ENCODE results near the gene ALMS1.
"Not testable (repeated sequence)": the region's sequence is repeated elsewhere in the genome, so short reads cannot be mapped to it uniquely, and the experiment has no call there.

ALMS1 gene

GRCh38 chr2:73385504-73386341, at the start of gene ALMS1:
ALMS1 (plus strand) TSS chr2:73385836; CDS start chr2:73385869, 33 bp downstream.
- DNase-seq (ENCODE audit: low spot score): peak; percentile 86

GRCh38 chr2:73337828-73338227, 47.8 kb upstream of the ALMS1 start:
- DNase-seq (ENCODE audit: low spot score): no peak

GRCh38 chr2:73339201-73339600, 46.4 kb upstream of the ALMS1 start:
- DNase-seq (ENCODE audit: low spot score): no peak

- DNase-seq (ENCODE audit: low spot score): no peak
Observed at GRCh38 chr2:73341039-73341438, 44.6 kb upstream of the ALMS1 start.

- no peak for DNase-seq (ENCODE audit: low spot score)
Observed at GRCh38 chr2:73343992-73344391, 41.6 kb upstream of the ALMS1 start.

GRCh38 chr2:73344747-73345146, 40.9 kb upstream of the ALMS1 start:
- DNase-seq (ENCODE audit: low spot score): not testable (repeated sequence)

- DNase-seq (ENCODE audit: low spot score): no peak
Observed at GRCh38 chr2:73350035-73350691, 35.5 kb upstream of the ALMS1 start.

- DNase-seq (ENCODE audit: low spot score): no peak
Observed at GRCh38 chr2:73356097-73356496, 29.5 kb upstream of the ALMS1 start.

GRCh38 chr2:73359915-73360697, 25.5 kb upstream of the ALMS1 start:
- DNase-seq (ENCODE audit: low spot score): no peak

GRCh38 chr2:73366060-73366459, 19.6 kb upstream of the ALMS1 start:
- no peak for DNase-seq (ENCODE audit: low spot score)

GRCh38 chr2:73368781-73369180, 16.9 kb upstream of the ALMS1 start:
- DNase-seq (ENCODE audit: low spot score): no peak

GRCh38 chr2:73370348-73370747, 15.3 kb upstream of the ALMS1 start:
- no peak for DNase-seq (ENCODE audit: low spot score)

- no peak for DNase-seq (ENCODE audit: low spot score)
Observed at GRCh38 chr2:73373344-73373743, 12.3 kb upstream of the ALMS1 start.

GRCh38 chr2:73374269-73374668, 11.4 kb upstream of the ALMS1 start:
- no peak for DNase-seq (ENCODE audit: low spot score)

- no peak for DNase-seq (ENCODE audit: low spot score)
Observed at GRCh38 chr2:73376681-73377080, 9.0 kb upstream of the ALMS1 start.

GRCh38 chr2:73383036-73383435, 2.6 kb upstream of the ALMS1 start:
- DNase-seq (ENCODE audit: low spot score): no peak

- DNase-seq (ENCODE audit: low spot score): no peak
Observed at GRCh38 chr2:73385123-73385503, 523 bp upstream of the ALMS1 start.

GRCh38 chr2:73386342-73386868, 769 bp downstream of the ALMS1 start:
- DNase-seq (ENCODE audit: low spot score): no peak

- no peak for DNase-seq (ENCODE audit: low spot score)
Observed at GRCh38 chr2:73386894-73387636, 1.4 kb downstream of the ALMS1 start.

GRCh38 chr2:73402386-73403103, 16.9 kb downstream of the ALMS1 start:
- DNase-seq (ENCODE audit: low spot score): no peak

GRCh38 chr2:73403237-73403636, 17.6 kb downstream of the ALMS1 start:
- no peak for DNase-seq (ENCODE audit: low spot score)
